Measurements from ENCODE around the gene SH3PXD2A. TPM values are rescaled to one million over a fixed set of nuclear protein-coding genes. Genes with fewer than 3 reads are reported as not detected.
"Not testable (repeated sequence)": the region's sequence is repeated elsewhere in the genome, so short reads cannot be mapped to it uniquely, and the experiment has no call there.

The SH3PXD2A gene
- total RNA-seq, 2 experiments from 2014 or later = 14.8 to 16.0 TPM

DNA sequence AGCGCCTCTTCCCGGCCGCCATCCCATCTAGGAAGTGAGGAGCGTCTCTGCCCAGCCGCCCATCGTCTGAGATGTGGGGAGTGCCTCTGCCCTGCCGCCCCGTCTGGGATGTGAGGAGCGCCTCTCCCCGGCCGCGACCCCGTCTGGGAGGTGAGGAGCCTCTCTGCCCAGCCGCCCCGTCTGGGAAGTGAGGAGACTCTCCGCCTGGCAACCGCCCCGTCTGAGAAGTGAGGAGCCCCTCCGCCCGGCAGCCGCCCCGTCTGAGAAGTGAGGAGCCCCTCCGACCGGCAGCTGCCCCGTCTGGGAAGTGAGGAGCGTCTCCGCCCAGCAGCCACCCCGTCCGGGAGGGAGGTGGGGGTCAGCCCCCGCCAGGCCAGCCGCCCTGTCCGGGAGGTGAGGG is 248.3 kb downstream of the SH3PXD2A start:
- H3K36me3 Mint-ChIP-seq = peaks cover 11% of the 10 kb centered on the region
- H3K4me1 Mint-ChIP-seq; H3K4me3 Mint-ChIP-seq; DNase-seq; POLR2A ChIA-PET; H3K27me3 Mint-ChIP-seq; ATAC-seq (ENCODE audit: low read depth); H3K27ac Mint-ChIP-seq; H3K9me3 Mint-ChIP-seq: not testable (repeated sequence)

DNA sequence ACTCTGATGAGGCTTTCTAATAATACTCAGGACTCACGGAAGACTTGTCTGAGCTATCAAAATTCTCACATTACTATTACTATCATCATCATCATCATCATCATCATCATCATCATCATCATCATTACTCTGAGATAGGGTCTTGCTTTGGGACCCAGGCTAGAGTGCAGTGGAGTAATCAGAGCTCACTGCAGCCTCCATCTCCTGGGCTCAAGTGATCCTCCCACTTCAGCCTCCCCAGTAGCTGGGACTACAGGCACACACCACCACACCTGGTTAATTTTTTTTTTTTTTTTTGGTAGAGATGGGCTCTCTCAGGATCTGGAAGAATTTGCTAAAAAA is 249.3 kb downstream of the SH3PXD2A start:
- H3K27ac Mint-ChIP-seq; ATAC-seq (ENCODE audit: low read depth); H3K9me3 Mint-ChIP-seq; H3K4me3 Mint-ChIP-seq; H3K4me1 Mint-ChIP-seq; DNase-seq; H3K27me3 Mint-ChIP-seq: not testable (repeated sequence)
- POLR2A ChIA-PET = interaction anchor here (0.7 kb wide), 1 partner anchor 29 kb away, joined by 3 read pairs; no protein-coding TSS in a partner anchor
- peaks cover 11% of the 10 kb centered on the region for H3K36me3 Mint-ChIP-seq

DNA sequence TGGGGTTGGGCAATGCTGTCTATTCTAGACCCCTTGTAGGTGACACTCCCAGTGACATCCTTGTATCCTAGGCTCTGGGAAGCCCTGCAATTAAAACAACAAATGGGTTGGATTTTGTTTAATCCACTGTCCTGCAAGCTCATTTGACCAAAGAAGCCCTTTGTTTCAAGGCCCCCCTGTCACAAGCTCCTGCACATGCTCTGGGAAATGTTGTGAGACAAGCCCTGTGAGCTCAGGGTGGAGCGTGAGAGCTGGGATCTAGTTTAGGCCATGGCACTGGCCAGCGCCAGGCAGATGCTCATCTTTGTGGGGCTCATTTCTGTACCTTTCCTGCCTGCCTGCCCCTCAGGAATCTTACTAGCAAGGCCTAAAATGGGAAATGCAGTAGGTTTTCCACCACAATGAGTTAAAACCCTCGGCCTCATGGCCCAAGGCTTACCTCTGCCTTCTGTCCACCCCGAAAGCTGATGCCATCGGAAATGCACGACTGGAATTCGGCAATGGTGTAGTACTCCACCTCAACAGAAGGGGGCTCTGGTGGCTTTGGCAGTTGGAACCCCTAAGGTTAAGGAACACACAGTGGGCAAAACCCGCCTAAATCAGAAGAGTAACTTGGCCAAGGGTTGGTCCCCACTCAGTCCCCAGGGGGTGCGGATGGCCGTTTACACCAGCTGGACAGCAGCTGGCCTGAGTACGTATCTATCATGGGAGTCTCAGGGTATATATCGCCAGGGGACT is 249.8 kb downstream of the SH3PXD2A start:
- Mint-ChIP-seq H3K27me3 (no peaks in the 10 kb centered on the region), H3K27ac (no peak overlapping the region), H3K9me3 (no peaks in the 10 kb centered on the region), H3K4me3 (no peak overlapping the region), H3K36me3 (peaks cover 11% of the 10 kb centered on the region), H3K4me1 (no peaks in the 10 kb centered on the region)
- DNase-seq (peak; percentile 50), ATAC-seq (ENCODE audit: low read depth) (no peak)
- POLR2A ChIA-PET = no interaction called here

DNA sequence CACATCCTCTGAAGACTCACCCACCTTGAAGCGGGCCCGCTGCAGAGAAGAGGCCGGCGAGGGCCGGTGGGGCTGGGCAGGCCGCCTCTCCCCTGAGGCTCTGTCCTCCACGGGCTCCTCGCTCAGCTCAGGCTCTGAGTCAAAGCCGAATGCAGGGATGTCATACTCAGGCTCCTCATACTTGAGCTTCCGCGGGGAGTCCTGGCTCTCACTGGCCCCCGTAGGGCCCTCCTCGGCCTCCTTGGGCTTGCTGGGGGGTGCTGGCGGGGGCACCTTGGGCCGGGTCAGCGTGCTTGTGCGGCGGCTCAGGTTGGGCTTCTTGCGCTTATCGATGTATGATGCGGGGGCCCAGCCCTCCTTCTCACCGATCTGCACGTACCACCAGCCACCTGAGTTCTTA is 252.0 kb downstream of the SH3PXD2A start:
- POLR2A ChIA-PET = interaction anchor here (0.6 kb wide), 1 partner anchor 18 kb away, joined by 3 read pairs; no protein-coding TSS in a partner anchor
- H3K4me1 Mint-ChIP-seq = no peaks in the 10 kb centered on the region

DNA sequence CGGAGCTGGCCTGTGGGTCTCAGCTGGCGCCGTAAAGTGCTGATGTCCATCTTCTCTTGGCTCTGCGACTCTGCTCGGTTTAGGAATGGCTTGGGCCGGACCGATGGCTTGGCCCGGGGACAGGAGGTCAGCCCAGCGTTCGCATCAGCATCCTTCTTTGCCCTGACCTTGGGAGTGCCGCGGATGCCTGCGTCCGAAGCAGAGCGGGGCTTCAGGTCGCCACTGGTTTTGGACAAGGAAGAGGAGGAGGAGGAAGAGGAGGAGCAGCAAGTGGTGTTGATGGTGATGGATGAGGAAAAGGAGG is 252.6 kb downstream of the SH3PXD2A start:
- DNase-seq (no peak), ATAC-seq (ENCODE audit: low read depth) (no peak)
- Mint-ChIP-seq H3K27ac (no peak overlapping the region), H3K4me3 (no peak overlapping the region), H3K9me3 (no peaks in the 10 kb centered on the region), H3K27me3 (no peaks in the 10 kb centered on the region), H3K36me3 (peaks cover 6% of the 10 kb centered on the region), H3K4me1 (no peaks in the 10 kb centered on the region)
- POLR2A ChIA-PET = interaction anchor here (0.6 kb wide), 1 partner anchor 18 kb away, joined by 3 read pairs; no protein-coding TSS in a partner anchor

More for the DNA sequence above, 252.0 kb downstream of the SH3PXD2A start:
- Mint-ChIP-seq H3K27ac (no peak overlapping the region), H3K36me3 (peaks cover 6% of the 10 kb centered on the region), H3K4me3 (no peak overlapping the region), H3K9me3 (no peaks in the 10 kb centered on the region), H3K27me3 (no peaks in the 10 kb centered on the region)
- no peak for DNase-seq
- ATAC-seq (ENCODE audit: low read depth) = no peak

DNA sequence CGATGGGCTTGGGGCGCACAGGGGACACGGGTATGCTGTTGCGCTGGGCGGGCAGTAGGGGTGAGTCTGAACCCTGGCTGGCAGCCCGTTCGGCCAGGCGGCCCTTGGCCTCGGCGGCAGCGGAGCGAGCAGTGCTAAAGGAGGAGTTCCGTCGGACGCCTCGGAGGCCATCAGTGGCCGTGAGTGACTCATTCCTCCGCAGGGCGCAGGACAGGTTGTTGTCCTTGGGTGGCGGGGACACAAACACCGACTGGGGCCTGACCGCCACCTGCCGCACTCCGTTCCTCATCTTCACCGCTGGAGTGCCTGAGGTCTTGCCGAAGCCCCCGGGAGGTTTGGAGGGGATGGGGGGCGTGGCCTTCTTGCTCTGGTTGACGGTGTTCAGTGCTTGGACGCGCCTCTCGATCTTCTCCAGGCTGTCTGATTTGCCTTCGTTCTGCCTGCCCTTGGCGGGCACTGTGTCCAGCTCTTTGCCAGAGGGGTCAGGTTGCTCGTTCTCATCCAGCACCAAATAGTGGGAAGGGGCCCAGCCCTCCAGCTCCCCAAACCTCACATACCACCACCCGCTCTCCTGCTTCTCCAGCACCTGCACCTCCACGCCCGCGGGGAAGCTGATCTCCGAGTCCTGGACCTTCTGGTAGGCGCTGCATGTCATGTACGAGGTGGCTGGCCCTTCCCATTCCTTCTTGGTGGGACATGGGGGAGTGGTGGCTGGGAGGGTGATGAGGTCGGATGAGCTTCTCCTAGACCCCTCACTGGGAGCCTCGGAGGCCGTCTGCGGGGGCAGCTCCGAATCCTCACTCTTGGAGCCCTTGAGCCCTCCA is 253.1 kb downstream of the SH3PXD2A start:
- Mint-ChIP-seq H3K4me3 (no peak overlapping the region), H3K27me3 (no peaks in the 10 kb centered on the region), H3K36me3 (peaks cover 6% of the 10 kb centered on the region), H3K4me1 (no peaks in the 10 kb centered on the region), H3K27ac (no peak overlapping the region), H3K9me3 (no peaks in the 10 kb centered on the region)
- DNase-seq (no peak), ATAC-seq (ENCODE audit: low read depth) (no peak)
- POLR2A ChIA-PET = no interaction called here

DNA sequence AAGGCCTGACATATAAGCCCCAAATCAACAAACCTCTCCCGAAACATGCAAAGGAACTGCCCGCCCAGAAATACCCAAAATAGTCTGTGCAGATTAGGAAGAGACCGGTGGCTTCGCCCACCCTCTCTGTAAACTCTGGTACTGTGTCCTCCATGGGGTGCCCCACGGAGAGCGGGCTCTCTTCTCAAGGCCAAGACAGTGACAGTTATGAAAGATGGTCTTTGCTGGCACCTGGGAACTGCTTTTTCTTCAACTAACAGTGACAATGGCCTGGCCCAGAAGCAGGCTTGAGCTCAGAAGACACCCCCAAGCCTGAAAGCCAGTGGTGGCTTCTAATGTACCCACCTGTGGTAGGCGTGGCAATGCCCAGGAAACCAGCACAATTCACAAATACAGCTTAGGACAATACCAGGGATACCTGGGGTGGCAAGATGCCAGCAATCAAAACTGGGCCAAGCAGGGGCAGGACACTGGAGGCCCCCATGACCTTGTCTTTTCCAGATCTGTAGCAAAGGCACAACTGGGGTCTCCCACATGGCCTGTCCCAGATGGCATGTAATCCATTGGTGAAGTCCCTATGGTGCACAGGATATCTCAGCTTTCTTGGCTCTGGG is 254.3 kb downstream of the SH3PXD2A start:
- H3K4me3 Mint-ChIP-seq = no peak overlapping the region
- DNase-seq = no peak
- H3K27me3 Mint-ChIP-seq = no peaks in the 10 kb centered on the region
- no peak overlapping the region for H3K27ac Mint-ChIP-seq
- H3K9me3 Mint-ChIP-seq = no peaks in the 10 kb centered on the region
- peaks cover 5% of the 10 kb centered on the region for H3K36me3 Mint-ChIP-seq
- H3K4me1 Mint-ChIP-seq = no peaks in the 10 kb centered on the region
- POLR2A ChIA-PET = no interaction called here
- no peak for ATAC-seq (ENCODE audit: low read depth)

DNA sequence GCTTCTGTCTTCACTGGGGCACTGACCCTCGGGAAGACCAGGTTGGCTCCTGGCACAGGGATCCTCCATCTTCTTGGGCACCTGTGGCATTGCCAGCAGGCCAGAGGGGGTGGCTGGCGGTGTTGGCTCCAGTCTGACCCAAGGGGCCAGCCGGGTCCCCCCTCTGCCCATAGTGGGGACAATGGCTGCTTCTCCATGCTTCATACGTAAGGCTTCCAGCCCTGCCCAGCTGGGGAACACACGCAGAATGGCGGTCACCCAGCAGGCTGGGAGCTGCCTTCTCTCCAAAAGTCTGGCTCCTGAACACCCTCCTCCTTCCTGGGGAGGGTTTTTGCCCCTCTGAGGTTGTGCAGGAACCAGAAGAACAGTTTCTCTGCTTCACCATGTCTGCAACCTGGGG is 255.1 kb downstream of the SH3PXD2A start:
- Mint-ChIP-seq H3K27me3 (no peaks in the 10 kb centered on the region), H3K4me3 (no peak overlapping the region), H3K27ac (no peak overlapping the region), H3K9me3 (no peaks in the 10 kb centered on the region), H3K4me1 (no peaks in the 10 kb centered on the region), H3K36me3 (peaks cover 2% of the 10 kb centered on the region)
- no peak for ATAC-seq (ENCODE audit: low read depth)
- POLR2A ChIA-PET = no interaction called here
- DNase-seq = no peak

DNA sequence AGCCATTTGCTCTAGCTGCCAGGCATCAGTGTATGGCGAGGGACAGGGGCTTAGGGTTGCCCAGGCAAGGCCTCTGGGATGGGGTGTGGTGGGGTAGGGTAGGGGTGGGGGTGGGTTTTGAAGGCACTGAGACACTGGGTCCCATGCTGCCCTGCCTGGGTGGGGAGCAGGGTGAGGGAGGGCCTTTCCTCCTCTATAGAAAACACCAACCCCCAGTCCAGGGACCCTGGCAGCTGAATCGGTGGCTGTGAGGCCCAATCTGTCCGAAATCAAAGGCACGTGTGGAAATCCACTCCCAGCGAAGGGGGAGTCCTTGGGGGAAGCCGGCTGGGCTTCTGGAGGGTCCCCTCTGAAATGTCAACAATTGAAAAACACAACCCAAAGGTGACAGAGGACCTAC is 255.5 kb downstream of the SH3PXD2A start:
- POLR2A ChIA-PET = no interaction called here
- no peak overlapping the region for H3K27ac Mint-ChIP-seq

DNA sequence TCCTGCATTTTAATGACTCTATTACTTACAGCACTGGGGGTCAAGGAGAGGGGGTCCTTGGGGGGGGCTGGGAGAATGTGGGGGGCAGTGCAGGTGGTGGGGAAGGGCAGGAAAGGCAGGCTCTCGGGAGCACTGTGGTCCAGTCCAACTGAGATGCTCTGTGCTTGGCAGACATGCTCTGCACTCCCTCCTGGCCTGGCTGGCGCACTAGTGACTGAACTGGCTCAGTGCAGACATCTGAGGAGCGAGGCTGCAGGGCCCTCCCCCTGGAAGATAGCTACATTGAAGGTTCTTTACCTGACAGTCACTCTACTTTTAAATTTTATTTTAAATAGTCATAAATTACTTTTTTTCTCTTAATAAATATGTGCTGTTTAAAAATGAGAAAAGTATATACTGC is 256.2 kb downstream of the SH3PXD2A start:
- H3K36me3 Mint-ChIP-seq = peaks cover 2% of the 10 kb centered on the region
- DNase-seq = no peak
- H3K4me3 Mint-ChIP-seq = no peak overlapping the region
- no peaks in the 10 kb centered on the region for H3K4me1 Mint-ChIP-seq
- no peak for ATAC-seq (ENCODE audit: low read depth)
- H3K9me3 Mint-ChIP-seq = no peaks in the 10 kb centered on the region
- POLR2A ChIA-PET = no interaction called here
- H3K27me3 Mint-ChIP-seq = no peaks in the 10 kb centered on the region
- H3K27ac Mint-ChIP-seq = no peak overlapping the region

More for the DNA sequence above, 255.5 kb downstream of the SH3PXD2A start:
- Mint-ChIP-seq H3K9me3 (no peaks in the 10 kb centered on the region), H3K36me3 (peaks cover 2% of the 10 kb centered on the region), H3K4me3 (no peak overlapping the region), H3K27me3 (no peaks in the 10 kb centered on the region), H3K4me1 (no peaks in the 10 kb centered on the region)
- no peak for ATAC-seq (ENCODE audit: low read depth)
- no peak for DNase-seq

DNA sequence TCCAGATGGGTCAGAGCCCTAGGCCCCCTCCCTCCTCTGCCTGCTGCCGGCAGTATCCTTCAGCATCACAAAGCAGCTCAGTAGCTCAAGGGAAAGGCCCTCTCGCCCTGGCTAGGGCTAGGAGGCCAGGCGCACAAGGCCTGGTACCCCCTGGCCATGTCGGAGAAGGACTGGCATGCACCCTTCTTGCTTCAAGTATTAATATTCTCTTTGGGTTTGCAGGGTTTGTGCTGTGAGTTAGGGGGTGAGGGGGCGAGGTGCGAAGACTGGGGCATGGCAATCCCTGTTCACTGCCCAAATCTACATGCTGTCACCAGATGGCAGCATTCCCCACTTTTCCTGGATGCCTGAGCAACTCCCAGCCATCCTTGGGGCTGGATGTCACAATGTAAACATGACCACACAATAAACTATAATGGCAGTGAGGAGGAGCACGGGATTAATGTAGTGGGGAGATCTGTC is 256.7 kb downstream of the SH3PXD2A start:
- no peaks in the 10 kb centered on the region for H3K36me3 Mint-ChIP-seq
- no peak for DNase-seq
- no peaks in the 10 kb centered on the region for H3K9me3 Mint-ChIP-seq
- H3K4me3 Mint-ChIP-seq = no peak overlapping the region
- ATAC-seq (ENCODE audit: low read depth) = no peak
- POLR2A ChIA-PET = no interaction called here
- no peak overlapping the region for H3K27ac Mint-ChIP-seq
- no peaks in the 10 kb centered on the region for H3K27me3 Mint-ChIP-seq
- no peaks in the 10 kb centered on the region for H3K4me1 Mint-ChIP-seq

DNA sequence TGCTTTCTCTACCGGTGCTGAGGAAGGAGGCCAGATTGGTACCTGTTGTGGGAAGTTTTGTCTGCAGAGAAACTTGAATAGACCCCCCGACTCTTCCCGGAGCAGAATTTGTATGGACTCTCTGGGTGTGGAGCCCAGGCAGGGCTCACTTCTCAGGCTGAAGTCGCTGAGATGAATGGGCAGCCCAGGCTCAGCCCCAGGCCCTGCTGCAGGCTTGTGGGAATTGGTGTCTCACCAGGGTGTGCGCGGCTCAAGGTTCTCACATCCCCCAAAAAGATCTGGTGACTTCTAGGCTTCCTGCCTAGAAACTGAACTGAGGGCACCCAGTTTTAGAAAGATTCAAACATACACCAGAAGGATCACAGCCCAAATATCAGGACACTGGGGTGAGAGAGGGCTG is 258.4 kb downstream of the SH3PXD2A start:
- Mint-ChIP-seq H3K4me3 (no peak overlapping the region), H3K9me3 (no peaks in the 10 kb centered on the region), H3K36me3 (no peaks in the 10 kb centered on the region), H3K27ac (no peak overlapping the region), H3K4me1 (peaks cover 1% of the 10 kb centered on the region), H3K27me3 (no peaks in the 10 kb centered on the region)
- POLR2A ChIA-PET = no interaction called here
- no peak for DNase-seq
- no peak for ATAC-seq (ENCODE audit: low read depth)

DNA sequence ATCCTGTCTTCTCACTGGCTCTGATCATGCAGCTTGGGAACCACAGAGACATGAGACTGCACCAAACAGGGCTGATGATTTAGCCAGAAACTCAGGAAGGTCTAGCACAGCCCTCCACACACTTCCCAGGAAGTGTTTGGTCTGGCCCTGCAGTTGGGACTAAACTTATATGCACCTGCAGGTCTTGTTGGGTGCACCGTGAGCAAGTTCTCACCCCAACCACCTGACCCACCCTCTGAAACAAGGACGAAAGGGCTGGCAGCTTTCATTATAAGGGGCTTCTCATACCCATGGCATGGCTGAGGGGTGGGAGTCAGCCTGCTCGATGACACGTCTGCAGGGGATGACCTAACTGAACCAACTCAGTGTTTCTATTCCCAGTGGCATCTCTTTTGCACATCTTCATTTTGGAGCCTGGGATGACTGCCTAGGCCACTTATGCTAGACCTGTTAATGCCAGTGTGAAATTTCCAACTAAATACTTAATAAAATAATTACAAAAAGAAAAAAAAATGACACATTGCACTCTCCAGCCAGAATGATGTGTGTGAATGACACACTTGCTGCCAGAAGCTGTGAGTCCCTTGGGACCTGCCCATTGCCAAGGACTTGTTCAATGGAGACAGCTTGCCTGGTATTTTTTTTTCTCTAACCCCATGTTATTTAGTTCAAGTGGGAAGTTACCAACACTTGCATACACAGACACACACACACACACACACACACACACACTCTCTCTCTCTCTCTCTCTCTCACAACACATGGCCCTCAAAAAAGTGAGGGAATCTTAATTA is 259.2 kb downstream of the SH3PXD2A start:
- Mint-ChIP-seq H3K9me3 (no peaks in the 10 kb centered on the region), H3K4me3 (no peak overlapping the region), H3K4me1 (peaks cover 1% of the 10 kb centered on the region), H3K27ac (no peak overlapping the region), H3K27me3 (no peaks in the 10 kb centered on the region), H3K36me3 (no peaks in the 10 kb centered on the region)
- DNase-seq = no peak
- no peak for ATAC-seq (ENCODE audit: low read depth)
- POLR2A ChIA-PET = no interaction called here

Data from activated naive CD8-positive, alpha-beta T cell treated with anti-CD3 and anti-CD28 coated beads, Interleukin-2, amount 10 ng/mL, durations not matched to agents 7 days and 5 days (primary cell).